GM21390 (cell line): Measurements from ENCODE around the gene RMND5B.
"Not testable (repeated sequence)": the region's sequence is repeated elsewhere in the genome, so short reads cannot be mapped to it uniquely, and the experiment has no call there.

Source experiments
- ATAC-seq: cut with Tn5 transposase; IDR thresholded peaks from one replicate; pipeline ENCODE4 v1.9.1; 2021; ENCODE audit not compliant: unreplicated experiment

The RMND5B gene

DNA sequence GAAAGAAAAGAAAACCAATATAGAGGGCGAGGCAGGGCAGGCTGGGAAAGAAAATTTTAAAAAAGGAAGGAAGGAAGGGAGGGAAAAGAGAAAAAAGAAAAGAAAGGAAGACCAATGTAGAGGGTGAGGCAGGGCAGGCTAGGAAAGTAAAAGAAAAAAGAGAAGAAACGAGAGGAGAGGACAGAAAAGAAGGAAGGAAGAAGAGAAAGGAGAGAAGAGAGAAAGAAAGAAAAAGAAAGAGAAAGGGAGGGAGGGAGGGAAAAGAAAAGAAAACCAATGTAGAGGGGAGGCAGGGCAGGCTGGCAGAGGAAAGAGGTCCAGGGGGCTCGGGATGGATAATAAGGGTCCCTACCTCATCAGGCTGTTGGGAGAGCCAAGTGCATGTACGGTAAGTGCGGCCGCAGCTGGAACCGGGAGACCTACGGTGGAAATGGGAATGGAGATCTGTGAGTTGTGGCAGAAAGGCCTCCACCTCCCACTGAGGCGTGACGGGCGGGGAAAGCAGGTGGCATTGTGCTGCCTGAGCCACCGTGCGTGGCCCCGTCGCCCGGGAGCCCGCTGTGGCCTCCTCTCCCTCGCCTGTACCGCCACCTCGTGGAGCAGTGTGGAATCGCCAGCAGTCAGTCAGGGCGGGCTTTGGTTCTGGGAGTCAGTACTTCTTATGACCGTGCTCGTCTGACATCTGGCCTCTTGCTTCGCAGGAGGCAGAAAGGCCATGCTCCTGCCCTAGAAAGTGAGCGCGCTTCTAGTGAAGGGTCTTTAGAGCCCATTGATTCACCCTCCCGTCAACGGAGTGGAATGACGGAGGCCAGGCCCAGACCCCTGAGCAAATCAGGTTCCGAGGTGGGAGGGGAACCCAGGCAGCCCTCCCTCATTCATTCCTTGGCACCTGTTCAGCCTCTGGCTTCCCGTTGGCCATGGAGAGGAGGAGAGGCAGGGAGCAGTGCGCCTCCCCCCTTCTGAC lies 33.2 kb downstream of the RMND5B start:
- ATAC-seq: peak; percentile 81

DNA sequence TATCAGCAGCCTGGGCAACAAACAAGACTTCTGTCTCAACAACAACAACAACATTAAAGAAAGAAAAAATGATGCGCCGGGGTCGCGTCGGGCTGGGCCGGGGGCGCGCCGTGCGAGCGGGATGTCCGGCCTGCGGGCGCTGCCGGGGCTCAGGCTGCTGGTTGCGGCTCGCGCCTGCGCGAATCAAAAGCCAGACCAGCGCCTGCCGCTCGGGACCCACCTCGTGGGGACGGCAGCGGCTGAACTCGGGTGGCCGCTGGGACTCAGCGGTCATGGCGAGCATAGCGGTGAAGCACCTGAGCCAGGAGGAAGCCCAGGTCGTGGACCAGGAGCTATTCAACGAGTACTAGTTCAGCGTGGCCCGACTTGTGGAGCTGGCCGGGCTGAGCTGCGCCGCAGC lies 34.8 kb downstream of the RMND5B start:
- ATAC-seq: no peak

DNA sequence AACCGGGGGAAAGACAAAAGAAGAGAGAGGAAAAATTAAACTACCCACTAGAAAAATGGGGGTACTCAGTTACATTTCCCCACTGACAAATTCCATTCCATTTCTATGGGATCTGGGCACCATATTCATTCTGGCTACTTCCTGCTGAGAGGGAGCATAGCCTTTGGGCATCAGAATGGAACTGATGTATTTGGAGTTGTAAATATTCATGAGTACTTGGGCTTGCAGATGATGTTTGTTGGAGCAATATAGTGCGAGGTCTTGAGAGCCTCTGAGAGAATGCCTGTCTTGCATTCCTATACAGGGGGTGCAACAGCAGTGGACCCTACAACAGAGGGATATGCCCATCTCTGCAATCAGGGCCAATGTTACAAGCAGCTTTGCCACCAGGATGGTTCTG lies 39.6 kb downstream of the RMND5B start:
- ATAC-seq: no peak

DNA sequence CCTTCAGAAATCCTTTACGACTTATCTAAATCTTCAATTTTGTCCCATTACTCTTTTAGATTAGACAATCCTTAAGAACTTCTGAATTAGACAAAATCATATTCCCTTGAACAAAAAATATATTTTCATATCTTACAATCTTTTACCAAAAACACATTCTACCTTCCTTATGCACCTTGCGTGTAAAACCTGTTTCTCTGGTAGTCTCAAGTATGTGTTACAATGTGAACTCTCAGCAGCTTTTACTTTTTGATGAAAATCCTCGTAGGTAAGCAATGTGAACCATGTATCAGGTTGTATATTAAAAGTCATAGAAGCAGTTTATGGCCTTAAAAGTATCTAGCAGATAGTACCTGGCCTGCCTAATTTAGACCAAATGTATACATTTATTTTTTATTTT lies 43.6 kb downstream of the RMND5B start:
- no peak for ATAC-seq

DNA sequence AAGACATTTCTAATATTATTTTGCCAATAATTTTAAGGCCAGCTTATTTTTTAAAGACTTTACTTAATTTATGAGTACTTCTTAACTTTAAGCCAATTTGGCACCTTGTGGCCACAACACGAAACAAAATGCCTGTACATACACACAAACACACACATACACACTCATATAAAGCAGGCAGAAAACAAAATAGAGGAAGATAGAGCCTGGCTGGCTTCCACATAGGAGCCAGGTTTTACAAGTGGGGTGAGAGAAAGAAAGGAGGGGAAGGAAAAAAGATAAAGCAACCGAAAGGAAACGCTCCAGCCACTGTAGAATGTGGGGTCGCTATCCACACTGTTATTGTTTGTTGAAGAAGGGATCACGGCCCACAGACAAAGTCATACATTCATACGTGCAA lies 46.0 kb downstream of the RMND5B start:
- ATAC-seq: no peak

DNA sequence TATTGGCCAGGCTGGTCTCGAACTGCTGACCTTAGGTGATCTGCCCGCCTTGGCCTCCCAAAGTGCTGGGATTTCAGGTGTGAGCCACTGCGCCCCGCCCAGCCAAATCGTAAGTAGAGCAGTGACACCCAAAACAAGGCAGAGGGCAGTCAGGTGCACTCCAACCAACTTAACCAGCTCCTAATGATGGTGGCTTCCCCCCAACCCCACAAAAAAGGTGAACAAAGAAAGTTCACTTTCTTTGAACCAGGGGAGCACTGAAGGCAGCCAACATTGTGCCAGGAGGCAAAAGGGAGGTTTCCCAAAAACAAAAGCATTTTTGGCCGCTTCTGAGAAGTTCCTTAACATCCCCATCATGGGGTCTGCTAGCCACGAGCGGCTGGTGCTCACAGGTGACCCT lies 46.8 kb downstream of the RMND5B start:
- no peak for ATAC-seq

DNA sequence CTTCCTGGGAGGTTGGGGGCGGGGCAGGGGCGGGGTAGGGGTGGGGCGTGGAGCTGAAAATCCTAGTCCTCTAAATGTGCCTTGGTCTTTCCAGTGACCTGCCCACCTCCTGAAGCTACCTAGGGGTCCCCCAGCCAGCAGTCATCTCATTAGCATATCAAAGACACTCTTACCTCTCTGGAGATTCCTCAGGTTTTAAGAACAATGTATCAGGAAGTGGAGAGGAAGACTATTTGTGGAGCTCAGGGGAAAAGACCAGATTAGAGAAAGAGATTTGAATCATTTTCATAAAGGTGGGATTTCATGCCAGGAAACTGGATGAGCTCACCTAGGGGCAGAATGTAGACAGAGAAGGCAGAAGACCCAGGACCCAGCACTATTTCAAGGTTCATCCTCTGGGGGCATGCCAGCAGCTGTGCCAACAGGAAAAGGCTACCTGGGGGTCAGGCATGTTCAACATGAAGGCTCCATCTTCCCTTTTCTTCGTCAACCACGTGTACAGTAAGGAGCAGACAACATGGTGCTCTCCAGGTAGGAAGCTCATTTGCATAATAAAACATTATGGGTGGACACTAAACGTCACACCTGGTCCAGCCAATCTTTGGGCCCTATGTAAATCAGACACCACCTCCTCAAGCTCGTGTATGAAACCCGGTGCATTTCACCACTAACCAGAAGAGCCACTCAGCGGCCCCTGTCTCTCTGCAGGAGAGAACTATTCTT lies 49.5 kb downstream of the RMND5B start:
- no peak for ATAC-seq

DNA sequence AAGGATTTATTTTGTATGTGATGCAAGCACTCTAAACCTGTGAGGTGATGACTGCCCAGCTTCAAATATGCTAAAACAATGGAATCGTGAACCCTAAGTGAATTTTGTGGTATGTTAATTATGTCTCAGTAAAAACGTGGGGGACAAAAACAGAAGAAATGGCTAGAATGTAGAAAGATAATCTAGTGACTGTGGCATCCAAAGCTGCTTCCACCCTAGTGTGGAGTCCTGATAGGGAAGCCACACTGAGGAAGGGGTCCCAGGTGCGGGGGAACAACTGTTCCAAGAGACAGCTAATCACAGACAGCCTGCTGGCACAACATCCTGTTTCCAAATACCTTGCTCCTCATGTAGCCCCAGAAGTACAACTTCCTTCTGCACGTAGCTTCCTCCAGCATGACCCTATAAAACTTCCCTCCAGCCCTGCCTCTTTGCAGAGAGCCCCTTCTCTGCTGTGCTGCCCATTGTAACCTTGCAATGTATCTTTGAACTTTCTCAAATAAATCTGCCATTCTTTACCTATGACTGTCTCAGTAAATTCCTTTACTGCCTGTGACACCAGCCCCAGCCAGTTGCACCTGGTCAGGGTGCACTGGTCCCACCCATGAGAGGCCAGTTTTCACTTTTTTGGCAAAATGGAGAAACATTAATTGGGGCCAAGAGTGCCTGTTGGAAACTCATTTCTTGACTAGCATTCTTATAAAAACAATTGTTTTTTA lies 51.5 kb downstream of the RMND5B start:
- ATAC-seq: no peak

DNA sequence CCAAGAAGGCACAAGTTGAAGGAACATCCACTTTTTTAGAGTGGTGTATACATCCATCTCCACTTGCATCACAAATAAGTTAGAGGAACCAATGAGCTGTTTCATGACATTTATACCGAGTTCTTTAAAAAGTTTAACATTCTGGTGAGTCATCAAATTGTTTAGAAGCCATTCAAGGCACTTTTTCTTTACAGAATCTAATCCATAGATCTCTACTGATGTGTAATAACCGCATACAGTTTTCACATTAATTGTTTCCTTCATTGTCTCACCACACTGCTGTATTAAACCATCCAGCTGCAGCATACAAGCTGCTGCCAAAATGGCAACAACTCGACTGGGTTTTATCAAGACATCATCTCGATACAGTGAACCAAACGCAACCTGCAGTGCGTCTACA lies 55.6 kb downstream of the RMND5B start:
- ATAC-seq: no peak

DNA sequence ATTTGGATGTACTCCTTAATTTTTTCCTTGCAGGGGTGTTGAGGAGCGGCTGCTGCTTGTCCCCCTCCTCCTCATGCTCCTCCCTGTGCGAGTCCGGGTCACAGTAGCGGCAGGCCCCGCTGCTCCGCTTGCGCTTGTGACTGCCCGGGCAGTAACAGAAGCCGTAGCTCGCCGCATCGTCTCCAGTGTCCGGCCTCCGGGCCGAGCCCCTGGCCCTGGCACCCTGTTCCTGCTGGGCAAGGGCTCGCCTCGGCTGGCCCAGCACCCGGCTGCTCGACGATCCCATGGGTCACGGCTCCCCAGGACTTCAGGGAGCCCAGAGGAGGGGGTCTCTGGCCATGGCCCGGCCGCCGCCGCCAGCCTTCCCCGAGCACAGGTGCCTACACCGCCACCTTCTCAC lies 56.2 kb downstream of the RMND5B start, which contains the start of gene GMCL2:
Gene GMCL2, minus strand, starts transcription at position 358 of the 400 bp plus-strand sequence. Its CDS starts 72 bp downstream, at position 286.
- no peak for ATAC-seq

DNA sequence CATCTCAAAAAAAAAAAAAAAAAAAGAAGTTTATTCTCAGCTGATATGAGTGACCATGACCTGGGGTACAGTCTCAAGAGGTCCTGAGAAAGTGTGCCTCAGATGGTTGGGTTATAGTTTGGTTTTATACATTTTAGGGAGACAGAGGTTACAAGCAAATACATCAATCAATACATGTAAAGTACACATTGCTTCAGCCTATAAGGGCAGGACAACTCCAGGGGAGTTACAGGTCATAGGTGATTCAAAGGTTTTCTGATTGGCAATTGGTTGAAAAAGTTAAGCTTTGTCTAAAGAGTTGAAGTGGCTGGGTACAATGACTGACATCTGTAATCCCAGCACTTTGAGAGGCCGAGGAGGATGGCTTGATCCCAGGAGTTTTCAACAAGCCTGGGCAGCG lies 58.6 kb downstream of the RMND5B start:
- ATAC-seq: no peak

DNA sequence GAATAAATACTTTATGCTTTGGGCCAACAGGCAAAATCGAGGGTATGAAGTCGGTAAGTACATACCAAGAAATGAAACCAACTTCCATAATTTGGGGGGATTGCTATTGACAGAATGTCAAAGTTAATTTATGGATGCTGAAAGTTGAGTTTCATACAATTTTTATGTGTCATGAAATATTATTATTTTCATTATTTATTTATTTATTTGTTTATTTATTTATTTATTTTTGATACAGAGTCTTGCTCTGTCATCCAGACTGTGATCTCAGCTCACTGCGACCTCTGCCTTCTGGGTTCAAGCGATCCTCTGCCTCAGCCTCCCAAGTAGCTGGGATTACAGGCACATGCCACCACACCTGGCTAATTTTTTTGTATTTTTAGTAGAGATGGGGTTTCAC lies 60.8 kb downstream of the RMND5B start:
- ATAC-seq: no peak

DNA sequence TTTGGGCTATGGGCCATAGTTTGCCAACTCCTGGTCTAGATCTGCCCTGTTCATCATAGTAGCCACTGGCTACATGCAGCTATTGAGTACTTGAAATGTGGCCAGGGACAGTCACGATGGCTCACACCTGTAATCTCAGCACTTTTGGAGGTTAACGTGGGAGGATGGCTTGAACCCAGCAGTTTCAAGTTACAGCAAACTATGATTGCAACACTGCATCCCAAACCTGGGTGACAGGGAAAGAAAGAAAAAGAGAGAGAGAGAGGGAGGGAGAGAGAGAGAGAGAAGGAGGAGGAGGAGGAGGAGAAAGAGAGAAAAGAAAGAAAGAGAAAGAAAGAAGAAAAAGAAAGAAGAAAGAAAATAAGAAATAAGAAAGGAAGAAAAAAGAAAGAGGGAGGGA lies 61.4 kb downstream of the RMND5B start:
- no peak for ATAC-seq

DNA sequence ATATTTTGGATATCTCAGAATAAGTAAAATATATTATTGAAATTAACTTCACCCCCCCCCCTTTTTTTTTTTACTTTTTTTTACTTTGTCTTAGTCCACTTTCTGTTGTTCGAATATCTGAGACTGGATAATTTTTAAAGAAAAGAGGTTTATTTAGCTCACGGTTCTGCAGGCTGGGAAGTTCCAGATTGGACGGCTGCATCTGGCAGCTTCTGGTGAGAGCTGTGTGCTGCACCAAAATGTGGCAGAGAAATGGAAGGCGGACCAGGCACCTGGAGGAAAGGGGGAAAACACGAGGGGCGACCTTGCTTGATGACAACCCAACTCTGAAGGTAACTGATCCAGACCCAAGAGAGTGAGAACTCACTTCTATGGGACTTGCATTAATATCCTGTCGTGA lies 62.0 kb downstream of the RMND5B start:
- no peak for ATAC-seq

DNA sequence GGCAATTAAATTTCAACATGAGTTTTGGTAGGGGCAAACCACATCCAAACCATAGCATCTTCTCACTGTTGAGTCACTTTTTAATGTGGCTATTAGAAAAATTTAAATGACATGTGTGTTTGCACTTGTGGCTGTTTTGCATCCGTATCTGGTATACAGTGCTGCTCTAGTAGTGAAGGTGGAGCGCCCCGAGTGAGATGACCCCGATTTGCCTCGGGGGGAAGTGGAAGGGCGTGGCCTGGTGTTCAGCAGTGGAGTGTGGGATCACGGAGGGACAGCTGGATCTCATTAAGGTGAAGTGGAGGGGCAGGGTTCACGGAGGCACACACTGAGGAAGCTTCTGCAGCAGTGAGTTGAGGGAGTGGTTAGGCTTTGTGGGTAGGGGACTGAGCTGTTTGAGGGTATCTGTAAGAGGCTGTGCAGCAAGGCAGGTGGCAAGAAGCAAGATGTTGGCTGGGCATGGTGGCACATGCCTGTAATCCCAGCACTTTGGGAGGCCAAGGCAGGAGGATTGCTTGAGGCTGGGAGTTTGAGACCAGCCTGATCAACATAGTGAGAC lies 62.5 kb downstream of the RMND5B start:
- ATAC-seq: no peak

DNA sequence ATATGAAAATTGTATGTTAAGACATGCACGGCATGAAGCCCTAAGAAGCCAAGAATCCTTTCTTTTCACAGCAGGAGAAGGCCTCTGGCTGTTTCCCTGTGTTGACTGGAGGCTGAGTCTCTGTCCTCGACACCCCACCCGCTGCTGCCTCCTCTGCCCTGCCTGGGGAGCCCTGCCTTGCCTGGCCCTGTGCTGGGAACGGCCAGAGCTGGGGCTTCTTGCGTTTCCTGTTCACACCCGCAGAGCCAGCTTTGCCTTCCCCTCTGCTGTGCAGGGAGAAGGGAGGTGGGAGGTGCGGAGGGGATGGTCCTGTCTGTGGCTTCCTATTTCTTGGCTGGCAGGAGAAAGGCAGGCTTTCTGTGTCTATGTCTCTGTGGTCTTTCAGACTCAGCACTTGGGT lies 63.2 kb downstream of the RMND5B start:
- ATAC-seq: no peak

DNA sequence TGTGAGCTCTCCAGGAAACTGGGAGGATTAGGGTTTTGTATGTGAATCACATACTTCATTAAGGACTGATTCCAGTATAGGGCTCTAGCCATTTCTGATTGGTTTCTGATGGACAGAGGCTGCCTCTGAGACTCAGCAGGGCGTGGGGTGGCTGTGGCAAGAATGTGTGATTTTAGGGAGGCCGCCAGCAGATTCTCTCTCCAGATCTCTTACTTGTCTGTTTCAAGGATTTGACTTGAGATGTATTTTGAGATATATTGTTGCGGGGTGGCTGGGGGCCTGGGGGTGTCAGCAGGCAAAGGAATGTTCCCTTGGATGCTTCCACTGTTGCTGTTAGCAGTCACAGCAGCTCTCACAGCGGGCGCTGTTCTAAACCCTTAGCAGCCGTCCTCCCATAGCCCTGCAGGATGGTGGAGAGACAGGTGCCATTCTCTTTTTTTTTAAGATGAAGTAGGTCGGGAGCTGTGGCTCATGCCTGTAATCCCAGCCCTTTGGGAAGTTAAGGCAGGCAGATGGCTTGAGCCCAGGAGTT lies 65.5 kb downstream of the RMND5B start:
- ATAC-seq: no peak

DNA sequence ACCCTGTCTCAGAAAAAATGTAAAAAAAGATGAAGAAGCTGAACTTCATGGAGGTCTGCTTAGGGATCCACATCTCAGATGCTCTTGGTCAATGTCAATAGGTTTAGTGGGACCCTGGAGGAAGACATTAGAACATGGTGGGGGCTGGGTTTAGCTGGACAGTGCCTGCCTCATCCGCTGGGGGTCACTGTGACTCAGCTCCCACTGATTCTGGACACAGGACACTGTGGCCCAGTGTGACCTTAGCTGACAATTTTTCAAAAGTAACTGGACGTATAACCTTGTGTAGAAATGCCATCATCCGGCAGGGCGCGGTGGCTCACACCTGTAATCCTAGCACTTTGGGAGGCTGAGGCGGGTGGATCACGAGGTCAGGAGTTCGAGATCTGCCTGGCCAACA lies 66.2 kb downstream of the RMND5B start:
- ATAC-seq: no peak

DNA sequence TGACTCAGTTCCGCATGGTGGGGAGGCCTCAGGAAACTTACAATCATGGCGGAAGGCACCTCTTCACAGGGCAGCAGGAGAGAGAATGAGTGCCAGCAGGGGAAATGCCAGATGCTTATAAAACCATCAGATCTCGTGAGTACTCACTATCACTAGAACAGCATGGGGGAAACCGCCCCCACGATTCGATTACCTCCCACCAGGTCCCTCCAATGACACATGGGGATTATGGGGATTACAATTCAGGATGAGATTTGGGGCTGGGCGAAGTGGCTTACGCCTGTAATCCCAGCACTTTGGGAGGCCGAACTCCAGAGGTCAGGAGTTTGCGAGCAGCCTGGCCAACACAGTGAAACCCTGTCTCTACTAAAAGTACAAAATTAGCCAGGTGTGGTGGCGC lies 67.3 kb downstream of the RMND5B start:
- ATAC-seq: not testable (repeated sequence)

DNA sequence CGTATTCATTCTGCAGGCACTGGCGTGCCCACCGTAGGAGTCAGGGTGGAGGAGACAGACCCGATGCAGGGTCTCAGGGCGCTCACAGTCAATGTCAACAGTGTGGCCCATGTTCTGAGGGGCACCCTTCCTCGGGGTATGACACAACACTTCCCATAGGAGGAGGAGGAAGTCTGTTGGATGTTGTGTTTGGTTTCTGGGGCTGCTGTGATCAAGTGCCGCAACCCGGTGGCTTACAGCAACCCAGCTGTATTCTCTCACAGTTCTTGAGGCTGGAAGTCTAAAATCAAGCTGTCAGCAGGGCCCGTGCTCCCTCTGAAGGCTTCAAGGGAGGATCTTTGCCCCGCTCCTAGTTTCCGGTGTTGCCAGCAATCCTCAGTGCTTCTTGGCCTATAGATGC lies 67.9 kb downstream of the RMND5B start:
- no peak for ATAC-seq
